Astrocyte (in vitro differentiated cells and primary cell): Measurements from ENCODE around the gene CTCF. TPM values are rescaled to one million over a fixed set of nuclear protein-coding genes. Genes with fewer than 3 reads are reported as not detected.

Source experiments
- DNase-seq: peaks from one replicate; pipeline ENCODE4 v3.0.0-alpha.2; 2010; ENCODE audit warnings: low read depth
- FAIRE-seq: peaks from 2 replicates; lab custom pipeline; 2011; peaks lifted over from hg19 to GRCh38; lab: Jason Lieb, UNC
- H2AFZ ChIP-seq: 2 replicates; pipeline ENCODE4 v1.6.0; 2012; ENCODE audit warnings: low read depth, low read length, inconsistent platforms
- H3K27ac ChIP-seq: 2 replicates; pipeline ENCODE4 v1.5.1; 2011; ENCODE audit warnings: low read depth, low read length, inconsistent platforms
- H3K27me3 ChIP-seq: 2 replicates; pipeline ENCODE4 v1.6.0; 2011; ENCODE audit warnings: low read length, inconsistent platforms; ENCODE audit not compliant: insufficient read depth
- H3K36me3 ChIP-seq: 2 replicates; pipeline ENCODE4 v1.5.1; 2011; ENCODE audit warnings: low read length, inconsistent platforms; ENCODE audit not compliant: insufficient read depth
- H3K4me1 ChIP-seq: 2 replicates; pipeline ENCODE4 v1.5.1; 2011; ENCODE audit warnings: low read length, inconsistent platforms; ENCODE audit not compliant: insufficient read depth
- H3K4me2 ChIP-seq: 2 replicates; pipeline ENCODE4 v1.6.0; 2012; ENCODE audit warnings: low read length, inconsistent platforms
- H3K4me3 ChIP-seq: 2 replicates; pipeline ENCODE4 v1.5.1; 2011; ENCODE audit warnings: low read depth, mild to moderate bottlenecking, low read length, inconsistent platforms; ENCODE audit not compliant: insufficient read depth
- H3K79me2 ChIP-seq: 2 replicates; pipeline ENCODE4 v1.6.0; 2012; ENCODE audit warnings: mild to moderate bottlenecking, low read length, inconsistent platforms; ENCODE audit not compliant: insufficient read depth
- H3K9ac ChIP-seq: 2 replicates; pipeline ENCODE4 v1.6.0; 2012; ENCODE audit warnings: mild to moderate bottlenecking, low read length, inconsistent platforms
- H3K9me3 ChIP-seq: 2 replicates; pipeline ENCODE4 v1.5.1; 2012; ENCODE audit warnings: low read depth, mild to moderate bottlenecking, low read length, inconsistent platforms; ENCODE audit not compliant: insufficient read depth
- H4K20me1 ChIP-seq: 2 replicates; pipeline ENCODE4 v1.6.0; 2012; ENCODE audit warnings: low read length, inconsistent platforms; ENCODE audit not compliant: insufficient read depth
- H3K27ac Mint-ChIP-seq: one replicate; pipeline ENCODE4 v1.8.0; 2021; ENCODE audit warnings: mild to moderate bottlenecking, mixed read lengths; ENCODE audit not compliant: unreplicated experiment
- H3K27me3 Mint-ChIP-seq: one replicate; pipeline ENCODE4 v1.8.0; 2021; ENCODE audit warnings: low read depth, mixed read lengths; ENCODE audit not compliant: unreplicated experiment
- H3K36me3 Mint-ChIP-seq: one replicate; pipeline ENCODE4 v1.8.0; 2021; ENCODE audit warnings: low read depth, mixed read lengths; ENCODE audit not compliant: unreplicated experiment
- H3K4me1 Mint-ChIP-seq: one replicate; pipeline ENCODE4 v1.8.0; 2021; ENCODE audit warnings: low read depth, mixed read lengths; ENCODE audit not compliant: unreplicated experiment
- H3K4me3 Mint-ChIP-seq: one replicate; pipeline ENCODE4 v1.8.0; 2021; ENCODE audit warnings: mild to moderate bottlenecking, moderate library complexity, mixed read lengths; ENCODE audit not compliant: unreplicated experiment
- H3K9me3 Mint-ChIP-seq: one replicate; pipeline ENCODE4 v1.8.0; 2021; ENCODE audit warnings: mild to moderate bottlenecking, mixed read lengths; ENCODE audit not compliant: unreplicated experiment
- CTCF ChIP-seq: IDR thresholded peaks from 2 replicates; pipeline ENCODE4 v1.5.1; 2011; ENCODE audit warnings: low read depth, mild to moderate bottlenecking, inconsistent platforms, low read length, moderate library complexity; ENCODE audit not compliant: insufficient read depth
- EZH2 ChIP-seq: IDR thresholded peaks from 2 replicates; pipeline ENCODE4 v1.6.1; 2012; ENCODE audit warnings: mild to moderate bottlenecking, low read length, inconsistent platforms; ENCODE audit not compliant: insufficient read depth
- total RNA-seq: library from RNA; stranded (reverse); gene quantifications from 2 replicates; pipeline ENCODE4 v1.2.1, GENCODE V29; 2021

Gene CTCF
- total RNA-seq, 1 donor from 2014 or later = 26.8 TPM

GRCh38 chr16:67529582-67530012 is 32.7 kb upstream of the CTCF start:
- Mint-ChIP-seq H3K27me3 (peaks cover 8% of the 10 kb centered on the region), H3K36me3 (peaks cover 5% of the 10 kb centered on the region), H3K4me1 (peaks cover 41% of the 10 kb centered on the region), H3K4me3 (peak overlapping the region; percentile 94), H3K9me3 (peaks cover 1% of the 10 kb centered on the region), H3K27ac (peak overlapping the region; percentile 94)
- peak overlapping the region; percentile 74 for H2AFZ ChIP-seq
- H3K4me3 ChIP-seq = peak overlapping the region; percentile 71
- H3K27ac ChIP-seq = peak overlapping the region; percentile 84
- TF ChIP-seq EZH2 (no peak), CTCF (no peak)
- H3K4me1 ChIP-seq = peaks cover 41% of the 10 kb centered on the region
- H3K4me2 ChIP-seq = peak overlapping the region; percentile 98
- H3K79me2 ChIP-seq = peaks cover 55% of the 10 kb centered on the region
- DNase-seq (no peak), FAIRE-seq (no peak)
- H3K9me3 ChIP-seq = no peaks in the 10 kb centered on the region
- no peaks in the 10 kb centered on the region for H3K36me3 ChIP-seq
- peaks cover 39% of the 10 kb centered on the region for H4K20me1 ChIP-seq
- H3K27me3 ChIP-seq = no peaks in the 10 kb centered on the region
- peak overlapping the region; percentile 89 for H3K9ac ChIP-seq

- Mint-ChIP-seq H3K4me3 (peak overlapping the region; percentile 94), H3K4me1 (peaks cover 36% of the 10 kb centered on the region), H3K36me3 (peaks cover 5% of the 10 kb centered on the region), H3K27ac (peak overlapping the region; percentile 94), H3K27me3 (peaks cover 2% of the 10 kb centered on the region), H3K9me3 (no peaks in the 10 kb centered on the region)
- no peaks in the 10 kb centered on the region for H3K9me3 ChIP-seq
- peak overlapping the region; percentile 98 for H3K4me2 ChIP-seq
- H3K27ac ChIP-seq = peak overlapping the region; percentile 84
- H3K4me1 ChIP-seq = peaks cover 40% of the 10 kb centered on the region
- TF ChIP-seq EZH2 (no peak), CTCF (no peak)
- H4K20me1 ChIP-seq = peaks cover 45% of the 10 kb centered on the region
- DNase-seq (peak; percentile 65), FAIRE-seq (no peak)
- no peaks in the 10 kb centered on the region for H3K27me3 ChIP-seq
- peak overlapping the region; percentile 71 for H3K4me3 ChIP-seq
- peak overlapping the region; percentile 74 for H2AFZ ChIP-seq
- no peaks in the 10 kb centered on the region for H3K36me3 ChIP-seq
- H3K9ac ChIP-seq = peak overlapping the region; percentile 89
- peaks cover 62% of the 10 kb centered on the region for H3K79me2 ChIP-seq
Measured at GRCh38 chr16:67530013-67530939, 32.0 kb upstream of the CTCF start.
